NT2/D1 (cell line): ENCODE data around the gene CASK.

Experiments used
- SUZ12 ChIP-seq: IDR thresholded peaks from 2 replicates; pipeline ENCODE4 v1.6.1; 2011; ENCODE audit not compliant: insufficient read length, insufficient read depth; ENCODE audit errors: extremely low read depth
- YY1 ChIP-seq: IDR thresholded peaks from 2 replicates; pipeline ENCODE4 v1.6.1; 2011; ENCODE audit not compliant: insufficient read length, insufficient read depth
- ZNF274 ChIP-seq: IDR thresholded peaks from 2 replicates; pipeline ENCODE4 v1.6.1; 2011; ENCODE audit warnings: mild to moderate bottlenecking, low read depth, low read length

- TF ChIP-seq SUZ12 (no peak), ZNF274 (no peak), YY1 (no peak)
These were observed 1.6 kb downstream of the CASK start for GRCh38 chrX:41921492-41922430.
